NCI-H510A treated with DMSO at 0.1 percent for 48 hours (cell line): Measurements from ENCODE around the gene ZFP36L2.

ENCODE experiments used
- DNase-seq: peaks from one replicate; lab custom pipeline; 2025; lab: John Stamatoyannopoulos, UW

ZFP36L2 gene

GRCh38 chr2:43186321-43186678 is 40.1 kb downstream of the ZFP36L2 start:
- no peak for DNase-seq

- DNase-seq = no peak
These were observed 41.3 kb downstream of the ZFP36L2 start for GRCh38 chr2:43185146-43185545.

- no peak for DNase-seq
These were observed 42.0 kb downstream of the ZFP36L2 start for GRCh38 chr2:43184339-43184895.

DNA sequence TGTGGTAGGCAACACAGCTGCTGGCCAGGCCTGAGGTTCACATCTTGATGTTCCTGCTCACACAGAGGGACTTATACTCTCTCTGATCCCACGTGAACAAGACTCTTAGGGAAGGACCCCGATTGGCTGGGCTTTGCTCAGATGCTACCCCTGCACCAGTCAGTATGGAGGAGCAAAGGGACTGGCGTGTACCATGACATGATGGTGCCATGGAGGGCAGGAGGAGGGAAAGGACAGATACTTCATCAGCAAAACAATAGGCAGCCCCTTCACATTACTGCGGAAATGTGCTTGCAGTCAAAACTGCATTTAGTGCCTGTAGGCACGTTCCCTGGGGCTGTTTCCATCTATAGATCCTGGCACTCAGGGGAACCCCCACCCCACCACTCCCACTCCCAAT is 42.7 kb downstream of the ZFP36L2 start:
- no peak for DNase-seq

DNA sequence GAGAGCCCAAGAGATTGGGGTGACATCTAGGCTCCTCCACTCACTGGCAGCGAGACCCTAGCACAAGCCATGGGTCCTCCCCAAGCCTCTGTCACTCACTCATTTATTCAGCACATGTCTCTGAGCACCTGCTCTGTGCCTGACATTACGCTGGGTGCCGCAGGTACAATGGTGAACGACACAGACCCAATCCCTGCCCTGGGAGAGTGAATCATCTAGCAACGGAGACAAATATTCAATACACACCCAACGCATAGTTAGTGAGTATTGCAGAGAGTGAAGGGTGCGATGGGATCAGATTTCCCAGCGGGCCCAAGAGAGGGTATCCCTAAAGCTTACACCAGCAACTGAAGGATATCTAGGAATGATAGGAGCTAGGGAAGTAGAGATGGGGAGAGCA is 45.5 kb downstream of the ZFP36L2 start:
- DNase-seq = no peak

- DNase-seq = no peak
These were observed 46.5 kb downstream of the ZFP36L2 start for GRCh38 chr2:43179942-43180341.

GRCh38 chr2:43178602-43179542 is 47.5 kb downstream of the ZFP36L2 start:
- DNase-seq = peak; percentile 78

DNA sequence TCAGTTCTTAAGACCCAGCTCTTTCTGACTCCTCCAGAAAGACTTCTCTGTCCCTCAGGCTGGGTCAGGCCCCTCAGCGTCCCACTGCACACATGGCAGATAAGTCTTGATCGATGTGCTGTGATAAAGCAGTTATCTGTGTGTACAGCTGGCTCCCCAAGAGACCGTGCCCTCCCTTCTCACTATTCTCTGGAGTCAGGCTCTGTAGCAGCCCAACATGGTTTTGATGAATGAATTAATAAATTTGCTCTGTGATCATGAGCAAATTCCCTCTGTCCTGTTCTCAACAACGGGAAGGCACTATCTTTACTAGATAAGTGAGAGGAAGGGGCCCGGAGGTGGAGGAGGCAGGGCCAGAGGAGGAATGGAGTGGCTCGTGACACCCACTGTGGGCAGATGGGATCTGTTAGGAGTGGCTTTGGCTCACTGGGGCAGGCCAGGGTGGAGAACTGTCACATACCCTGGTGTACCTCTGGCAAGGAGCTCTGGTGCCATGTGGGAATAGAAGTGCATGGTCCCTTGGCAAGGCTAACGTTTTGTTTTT is 48.3 kb downstream of the ZFP36L2 start:
- DNase-seq = no peak

- DNase-seq = no peak
These were observed 50.0 kb downstream of the ZFP36L2 start for GRCh38 chr2:43176449-43176848.

GRCh38 chr2:43175876-43176275 is 50.5 kb downstream of the ZFP36L2 start:
- no peak for DNase-seq

GRCh38 chr2:43175020-43175441 is 51.4 kb downstream of the ZFP36L2 start:
- DNase-seq = no peak

DNA sequence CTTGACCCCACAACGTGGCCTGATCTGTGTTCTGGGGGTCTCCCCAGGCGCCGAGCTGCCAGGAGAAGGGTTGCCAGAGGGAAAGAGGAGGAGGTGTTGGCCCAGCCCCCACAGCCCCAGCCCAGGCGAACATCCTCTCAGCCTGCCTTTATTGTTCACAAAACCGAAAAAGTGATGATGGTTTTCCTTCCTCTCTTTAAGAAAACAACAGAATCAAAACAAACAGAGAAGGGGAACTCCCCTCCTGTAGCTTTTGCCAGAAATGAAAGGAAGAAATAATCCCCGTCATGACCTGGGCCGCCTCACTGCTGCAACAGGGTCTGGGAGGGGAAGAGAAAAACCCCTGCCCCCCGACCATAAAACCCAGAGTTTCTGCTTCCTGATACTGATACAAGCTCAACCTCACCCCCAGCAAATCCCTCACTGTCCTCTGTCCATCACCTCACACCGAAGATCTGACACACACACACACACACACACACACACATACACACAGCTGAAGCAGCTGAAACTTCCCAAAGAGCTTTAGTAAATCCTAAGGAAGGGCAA is 52.0 kb downstream of the ZFP36L2 start:
- DNase-seq = no peak
